Measurements from ENCODE around the gene CUX1. TPM values are rescaled to one million over a fixed set of nuclear protein-coding genes. Genes with fewer than 3 reads are reported as not detected.

Gene CUX1
- total RNA-seq, 1 experiment from 2014 or later, result 54.8 TPM

GRCh38 chr7:101974393-101974792, 157.0 kb downstream of the CUX1 start:
- no peak overlapping the region for H3K27ac Mint-ChIP-seq (ENCODE audit: unreplicated experiment)
- intact Hi-C loops (cut with micrococcal nuclease; ENCODE audit: unreplicated experiment), result no loop called here
- no peak for DNase-seq
- no peaks in the 10 kb centered on the region for H3K27me3 Mint-ChIP-seq (ENCODE audit: unreplicated experiment)
- no peaks in the 10 kb centered on the region for H3K4me1 Mint-ChIP-seq (ENCODE audit: low read depth, unreplicated experiment)
- no peak for TF ChIP-seq CTCF (IDR thresholded peaks at IDR 0.05; ENCODE audit: unreplicated experiment)
- CTCF ChIA-PET, result no interaction called here
- no TSS peak for BruUV-seq (replicated peaks)
- H3K36me3 Mint-ChIP-seq (ENCODE audit: insufficient read depth, unreplicated experiment), result peaks cover 7% of the 10 kb centered on the region
- H3K9me3 Mint-ChIP-seq (ENCODE audit: low read depth, unreplicated experiment), result no peaks in the 10 kb centered on the region
- no peak overlapping the region for H3K4me3 Mint-ChIP-seq (ENCODE audit: low read depth, unreplicated experiment)

GRCh38 chr7:101975046-101975445, 157.6 kb downstream of the CUX1 start:
- intact Hi-C loops (cut with micrococcal nuclease; ENCODE audit: unreplicated experiment), result no loop called here
- CTCF ChIA-PET, result no interaction called here
- no TSS peak for BruUV-seq (replicated peaks)
- no peak for TF ChIP-seq CTCF (IDR thresholded peaks at IDR 0.05; ENCODE audit: unreplicated experiment)
- no peaks in the 10 kb centered on the region for H3K27me3 Mint-ChIP-seq (ENCODE audit: unreplicated experiment)
- H3K4me3 Mint-ChIP-seq (ENCODE audit: low read depth, unreplicated experiment), result no peak overlapping the region
- H3K4me1 Mint-ChIP-seq (ENCODE audit: low read depth, unreplicated experiment), result no peaks in the 10 kb centered on the region
- peaks cover 7% of the 10 kb centered on the region for H3K36me3 Mint-ChIP-seq (ENCODE audit: insufficient read depth, unreplicated experiment)
- DNase-seq, result no peak
- no peak overlapping the region for H3K27ac Mint-ChIP-seq (ENCODE audit: unreplicated experiment)
- H3K9me3 Mint-ChIP-seq (ENCODE audit: low read depth, unreplicated experiment), result no peaks in the 10 kb centered on the region

GRCh38 chr7:101976411-101976810, 159.0 kb downstream of the CUX1 start:
- Mint-ChIP-seq H3K9me3 (ENCODE audit: low read depth, unreplicated experiment) (no peaks in the 10 kb centered on the region), H3K27me3 (ENCODE audit: unreplicated experiment) (no peaks in the 10 kb centered on the region), H3K4me1 (ENCODE audit: low read depth, unreplicated experiment) (no peaks in the 10 kb centered on the region), H3K36me3 (ENCODE audit: insufficient read depth, unreplicated experiment) (peaks cover 7% of the 10 kb centered on the region), H3K27ac (ENCODE audit: unreplicated experiment) (no peak overlapping the region), H3K4me3 (ENCODE audit: low read depth, unreplicated experiment) (no peak overlapping the region)
- intact Hi-C loops (cut with micrococcal nuclease; ENCODE audit: unreplicated experiment), result no loop called here
- BruUV-seq (replicated peaks), result no TSS peak
- DNase-seq, result no peak
- no peak for TF ChIP-seq CTCF (IDR thresholded peaks at IDR 0.05; ENCODE audit: unreplicated experiment)
- CTCF ChIA-PET, result interaction anchor here (0.6 kb wide), 1 partner anchor 233 kb away, joined by 3 read pairs; no protein-coding TSS in a partner anchor

GRCh38 chr7:101977249-101977648, 159.8 kb downstream of the CUX1 start:
- DNase-seq, result no peak
- Mint-ChIP-seq H3K4me1 (ENCODE audit: low read depth, unreplicated experiment) (no peaks in the 10 kb centered on the region), H3K27ac (ENCODE audit: unreplicated experiment) (no peak overlapping the region), H3K27me3 (ENCODE audit: unreplicated experiment) (no peaks in the 10 kb centered on the region), H3K4me3 (ENCODE audit: low read depth, unreplicated experiment) (no peak overlapping the region), H3K36me3 (ENCODE audit: insufficient read depth, unreplicated experiment) (peaks cover 7% of the 10 kb centered on the region), H3K9me3 (ENCODE audit: low read depth, unreplicated experiment) (no peaks in the 10 kb centered on the region)
- intact Hi-C loops (cut with micrococcal nuclease; ENCODE audit: unreplicated experiment), result no loop called here
- TF ChIP-seq CTCF (IDR thresholded peaks at IDR 0.05; ENCODE audit: unreplicated experiment), result no peak
- CTCF ChIA-PET, result interaction anchor here (0.6 kb wide), 1 partner anchor 34 kb away, joined by 3 read pairs; no protein-coding TSS in a partner anchor
- BruUV-seq (replicated peaks), result no TSS peak
